SK-N-SH (cell line): ENCODE measurements around the gene GIMAP4. TPM values are rescaled to one million over a fixed set of nuclear protein-coding genes. Genes with fewer than 3 reads are reported as not detected.

ENCODE experiments used
- CTCF ChIA-PET: fragments of 300-600, 350-600 bp; formaldehyde crosslinking; extraction: SDS; loops from one replicate; lab custom pipeline; 2021; lab: Yijun Ruan, JAX
- POLR2A ChIA-PET: fragments of 350-600 bp; sonication (Branson Sonifier 250); formaldehyde crosslinking; extraction: SDS; loops from one replicate; lab custom pipeline; 2020; ENCODE audit warnings: antibody characterized with exemption, inconsistent platforms; lab: Yijun Ruan, JAX
- DNase-seq: peaks from one replicate; pipeline ENCODE4 v3.0.0; 2012
- H2AFZ ChIP-seq: fragments of 200-600 bp; sonication (generic); 2 replicates; pipeline ENCODE4 v1.8.1; 2016; ENCODE audit warnings: antibody characterized with exemption, mild to moderate bottlenecking, low read depth
- H3F3A ChIP-seq: fragments of 200-600 bp; sonication (generic); replicated peaks from 2 replicates; pipeline ENCODE3; 2016; ENCODE audit warnings: antibody characterized with exemption, mild to moderate bottlenecking; ENCODE audit not compliant: insufficient read depth
- H3K27ac ChIP-seq, 2 experiments: fragments of 200-500 bp in 1 of 2; fragments of 200-600 bp in 1 of 2; sonication (Bioruptor generic) in 1 of 2; sonication (generic), shearing (Covaris generic) in 1 of 2; 2 replicates each; pipeline versions ENCODE4 v1.5.1 to v1.6.1; 2014 to 2016; ENCODE audit warnings: low read depth in 2 of 2, inconsistent platforms in 1 of 2, low read length in 1 of 2, mild to moderate bottlenecking in 1 of 2, mixed read lengths in 1 of 2
- H3K27me3 ChIP-seq: fragments of 200-600 bp; sonication (generic), shearing (Covaris generic); 2 replicates; pipeline ENCODE4 v1.6.1; 2016; ENCODE audit warnings: mixed run types; ENCODE audit not compliant: insufficient read depth
- H3K36me3 ChIP-seq, 2 experiments: fragments of 200-500 bp in 1 of 2; fragments of 200-600 bp in 1 of 2; sonication (Bioruptor generic) in 1 of 2; sonication (generic) in 1 of 2; replicated peaks in 1 of 2; 2 replicates each; pipeline versions ENCODE3 to v1.5.1; 2014 to 2016; ENCODE audit warnings: low read length in 1 of 2, mild to moderate bottlenecking in 1 of 2; ENCODE audit not compliant: insufficient read depth in 2 of 2, control insufficient read depth in 1 of 2
- H3K4me1 ChIP-seq, 2 experiments: fragments of 200-500 bp in 1 of 2; fragments of 200-600 bp in 1 of 2; sonication (Bioruptor generic) in 1 of 2; sonication (generic), shearing (Covaris generic) in 1 of 2; 2 replicates each; pipeline versions ENCODE4 v1.5.1 to v1.6.1; 2014 to 2016; ENCODE audit warnings: low read depth in 1 of 2, low read length in 1 of 2, mixed run types in 1 of 2; ENCODE audit not compliant: insufficient read depth in 2 of 2, control insufficient read depth in 1 of 2
- H3K4me2 ChIP-seq: fragments of 200-600 bp; sonication (generic), shearing (Covaris generic); 2 replicates; pipeline ENCODE4 v1.6.1; 2017; ENCODE audit warnings: mixed run types
- H3K4me3 ChIP-seq, 2 experiments: fragments of 200-500 bp in 1 of 2; fragments of 200-600 bp in 1 of 2; sonication (Bioruptor generic) in 1 of 2; sonication (generic), shearing (Covaris generic) in 1 of 2; 2 replicates each; pipeline versions ENCODE4 v1.5.1 to v1.8.1; 2014 to 2016; ENCODE audit warnings: low read depth in 2 of 2, inconsistent platforms in 1 of 2, low read length in 1 of 2, mild to moderate bottlenecking in 1 of 2, mixed read lengths in 1 of 2, moderate library complexity in 1 of 2
- H3K79me2 ChIP-seq: fragments of 200-600 bp; sonication (generic); 2 replicates; pipeline ENCODE4 v1.8.1; 2017; ENCODE audit warnings: mild to moderate bottlenecking; ENCODE audit not compliant: insufficient read depth
- H3K9ac ChIP-seq: fragments of 200-600 bp; sonication (generic); 2 replicates; pipeline ENCODE4 v1.6.1; 2017; ENCODE audit warnings: mixed run types
- H3K9me2 ChIP-seq: fragments of 200-600 bp; sonication (generic); 2 replicates; pipeline ENCODE4 v1.6.1; 2017; ENCODE audit warnings: mixed run types
- H3K9me3 ChIP-seq: fragments of 200-600 bp; sonication (generic); 2 replicates; pipeline ENCODE4 v1.6.1; 2017; ENCODE audit warnings: mixed run types, mild to moderate bottlenecking, moderate library complexity
- H4K20me1 ChIP-seq: fragments of 200-600 bp; sonication (generic); 2 replicates; pipeline ENCODE4 v1.6.1; 2017; ENCODE audit warnings: mild to moderate bottlenecking, mixed run types; ENCODE audit not compliant: insufficient read depth
- CTCF ChIP-seq: fragments of 200-600 bp; sonication (generic); IDR thresholded peaks from 2 replicates; pipeline ENCODE4 v1.6.1; 2017; ENCODE audit warnings: antibody characterized with exemption, mild to moderate bottlenecking, moderate library complexity
- EP300 ChIP-seq, 2 experiments: IDR thresholded peaks; 2 replicates each; pipeline versions ENCODE4 v1.4.0 to v1.6.1; 2012; ENCODE audit warnings: borderline replicate concordance in 1 of 2, low read depth in 1 of 2, low read length in 1 of 2
- EZH2phosphoT487 ChIP-seq: fragments of 200-600 bp; sonication (generic); IDR thresholded peaks from 2 replicates; pipeline ENCODE4 v1.6.1; 2017; ENCODE audit warnings: low read depth, mixed run types, mild to moderate bottlenecking, antibody characterized with exemption, moderate library complexity, borderline replicate concordance
- FOSL2 ChIP-seq: IDR thresholded peaks from 2 replicates; pipeline ENCODE4 v1.4.0; 2012; ENCODE audit warnings: low read depth, mild to moderate bottlenecking, moderate library complexity, borderline replicate concordance
- IRF3 ChIP-seq: fragments of 150-350 bp; IDR thresholded peaks from 2 replicates; pipeline ENCODE4 v1.6.1; 2016; ENCODE audit warnings: mild to moderate bottlenecking, low read depth, low read length
- MAX ChIP-seq: IDR thresholded peaks from 2 replicates; pipeline ENCODE4 v1.4.0; 2012; ENCODE audit warnings: low read depth
- MXI1 ChIP-seq: IDR thresholded peaks from 2 replicates; pipeline ENCODE4 v1.6.1; 2012; ENCODE audit warnings: mild to moderate bottlenecking, low read depth, low read length, improper control_type of control experiment
- PBX3 ChIP-seq: IDR thresholded peaks from 2 replicates; pipeline ENCODE4; 2012
- POLR2AphosphoS5 ChIP-seq: IDR thresholded peaks from 2 replicates; pipeline ENCODE4 v1.6.1; 2012; ENCODE audit warnings: low read depth, low read length
- RAD21 ChIP-seq: IDR thresholded peaks from 2 replicates; pipeline ENCODE4 v1.6.1; 2012; ENCODE audit warnings: mild to moderate bottlenecking, low read length
- REST ChIP-seq: IDR thresholded peaks from 2 replicates; pipeline ENCODE4 v1.6.1; 2012; ENCODE audit warnings: mild to moderate bottlenecking, low read depth, low read length, moderate library complexity
- RFX5 ChIP-seq: IDR thresholded peaks from 2 replicates; pipeline ENCODE4 v1.6.1; 2012; ENCODE audit warnings: mild to moderate bottlenecking, improper control_type of control experiment, low read length
- RXRA ChIP-seq: IDR thresholded peaks from 2 replicates; pipeline ENCODE4 v1.4.0; 2012; ENCODE audit warnings: low read depth, mild to moderate bottlenecking, borderline replicate concordance
- SIN3A ChIP-seq: IDR thresholded peaks from 2 replicates; pipeline ENCODE4 v1.6.1; 2012; ENCODE audit warnings: low read depth, mild to moderate bottlenecking, low read length, moderate library complexity, borderline replicate concordance
- SMC3 ChIP-seq: IDR thresholded peaks from 2 replicates; pipeline ENCODE4 v1.6.1; 2012; ENCODE audit warnings: low read depth, low read length, improper control_type of control experiment
- USF2 ChIP-seq: fragments of 150-350 bp; IDR thresholded peaks from 2 replicates; pipeline ENCODE4 v1.6.1; 2017; ENCODE audit warnings: antibody characterized with exemption, low read length, low read depth, borderline replicate concordance
- YY1 ChIP-seq: IDR thresholded peaks from 2 replicates; pipeline ENCODE4 v1.4.0; 2012; ENCODE audit warnings: low read depth, mild to moderate bottlenecking
- whole genome bisulfite sequencing: methylation state at CpG from one replicate; pipeline ENCODE4 v1.1.6; 2017; ENCODE audit warnings: low lambda C conversion rate; 5-methylcytosine and 5-hydroxymethylcytosine counted together
- polyA plus RNA-seq, 3 experiments: library from polyadenylated mRNA; depleted of rRNA; stranded (reverse); fragments of >200 nt; gene quantifications; 2 replicates each; pipeline ENCODE4 v1.2.3, GENCODE V29; 2012

Gene GIMAP4
- polyA plus RNA-seq, 1 of the 3 experiments (the other 2 are of a cell fraction): not detected

GRCh38 chr7:150580638-150581394 lies 13.6 kb downstream of the GIMAP4 start:
- TF ChIP-seq RXRA (no peak), REST (no peak), RFX5 (no peak), POLR2AphosphoS5 (no peak), MAX (no peak), YY1 (no peak), EZH2phosphoT487 (no peak), RAD21 (no peak), FOSL2 (no peak), SIN3A (no peak), CTCF (no peak), MXI1 (no peak), SMC3 (no peak), EP300 (IDR thresholded peaks at IDR 0.05; ENCODE audit: borderline replicate concordance in 1 of 2, low read depth in 1 of 2, low read length in 1 of 2) (no peak), IRF3 (no peak), PBX3 (no peak), USF2 (no peak)
- 4% methylated on average over 3 of the region's 3 CpGs for WGBS

More at GRCh38 chr7:150580638-150581394, 13.6 kb downstream of the GIMAP4 start:
- no peak overlapping the region for H3K9ac ChIP-seq
- no peaks in the 10 kb centered on the region for H3K4me1 ChIP-seq
- no peaks in the 10 kb centered on the region for H3K79me2 ChIP-seq
- no peak overlapping the region for H3K4me3 ChIP-seq
- no peaks in the 10 kb centered on the region for H3K9me2 ChIP-seq
- H3F3A ChIP-seq: no peaks in the 10 kb centered on the region
- DNase-seq: no peak
- ChIA-PET POLR2A (no interaction called here), CTCF (no interaction called here)
- H4K20me1 ChIP-seq: no peaks in the 10 kb centered on the region
- no peak overlapping the region for H3K27ac ChIP-seq
- no peaks in the 10 kb centered on the region for H3K36me3 ChIP-seq
- peaks cover 20% of the 10 kb centered on the region; the same call in 1 of the 2 replicates for H3K27me3 ChIP-seq
- no peaks in the 10 kb centered on the region for H3K9me3 ChIP-seq
- H2AFZ ChIP-seq: no peak overlapping the region
- H3K4me2 ChIP-seq: no peak overlapping the region
